Measurements from ENCODE around the gene SET. TPM values are rescaled to one million over a fixed set of nuclear protein-coding genes. Genes with fewer than 3 reads are reported as not detected.

SET gene
- total RNA-seq, 4 donors from 2014 or later, result 102 to 191 (median 170) TPM

DNA sequence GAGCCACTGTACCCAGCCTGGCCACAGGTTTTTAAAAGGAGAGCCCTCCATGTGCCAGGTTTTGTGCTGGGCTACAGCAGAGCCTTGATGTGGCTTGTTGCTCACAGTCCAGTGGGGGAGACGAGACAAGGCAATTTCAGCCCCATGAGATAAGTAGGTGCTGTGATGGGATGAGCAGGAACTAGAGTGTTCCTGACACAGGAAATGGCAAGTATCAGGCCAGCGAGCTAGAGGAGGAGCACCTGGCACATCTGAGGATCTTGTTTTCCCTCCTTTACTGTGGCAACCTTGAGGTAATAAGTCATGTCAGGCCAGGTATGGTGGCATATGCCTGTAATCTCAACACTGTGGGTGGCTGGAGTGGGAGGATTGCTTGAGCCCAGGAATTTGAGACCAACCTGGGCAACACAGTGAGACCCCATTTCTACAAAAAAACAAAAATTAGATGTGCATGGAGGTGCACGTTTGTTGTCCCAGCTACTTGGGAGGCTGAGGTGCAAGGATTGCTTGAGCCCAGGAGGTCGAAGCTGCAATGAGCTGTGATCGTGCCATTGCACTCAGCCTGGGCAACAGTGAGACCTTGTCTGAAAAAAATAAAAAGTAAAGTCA lies 38.7 kb downstream of the SET start:
- H3K27ac ChIP-seq, result no peak overlapping the region
- in situ Hi-C loops (cut with MboI; ENCODE audit: low sequenced_read_pairs in 4 of 4) (no loop called here), intact Hi-C loops (cut with DNase I; ENCODE audit: low total_unique reads) (no loop called here)
- H3K4me1 ChIP-seq, result peaks cover 0 to 8% of the 10 kb centered on the region in 2 donors
- H3K36me3 ChIP-seq, result peaks cover 0 to 23% of the 10 kb centered on the region in 2 donors
- H3K27me3 ChIP-seq, result no peaks in the 10 kb centered on the region
- no peaks in the 10 kb centered on the region for H3K9me3 ChIP-seq
- no peak overlapping the region for H3K4me3 ChIP-seq
- no peak for ATAC-seq
- no peak for TF ChIP-seq POLR2A (IDR thresholded peaks at IDR 0.05)
- TF ChIP-seq, protein P1, sequence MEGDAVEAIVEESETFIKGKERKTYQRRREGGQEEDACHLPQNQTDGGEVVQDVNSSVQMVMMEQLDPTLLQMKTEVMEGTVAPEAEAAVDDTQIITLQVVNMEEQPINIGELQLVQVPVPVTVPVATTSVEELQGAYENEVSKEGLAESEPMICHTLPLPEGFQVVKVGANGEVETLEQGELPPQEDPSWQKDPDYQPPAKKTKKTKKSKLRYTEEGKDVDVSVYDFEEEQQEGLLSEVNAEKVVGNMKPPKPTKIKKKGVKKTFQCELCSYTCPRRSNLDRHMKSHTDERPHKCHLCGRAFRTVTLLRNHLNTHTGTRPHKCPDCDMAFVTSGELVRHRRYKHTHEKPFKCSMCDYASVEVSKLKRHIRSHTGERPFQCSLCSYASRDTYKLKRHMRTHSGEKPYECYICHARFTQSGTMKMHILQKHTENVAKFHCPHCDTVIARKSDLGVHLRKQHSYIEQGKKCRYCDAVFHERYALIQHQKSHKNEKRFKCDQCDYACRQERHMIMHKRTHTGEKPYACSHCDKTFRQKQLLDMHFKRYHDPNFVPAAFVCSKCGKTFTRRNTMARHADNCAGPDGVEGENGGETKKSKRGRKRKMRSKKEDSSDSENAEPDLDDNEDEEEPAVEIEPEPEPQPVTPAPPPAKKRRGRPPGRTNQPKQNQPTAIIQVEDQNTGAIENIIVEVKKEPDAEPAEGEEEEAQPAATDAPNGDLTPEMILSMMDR (IDR thresholded peaks at IDR 0.05 in 4 of 5, conservative IDR thresholded peaks at IDR 0.05 in 1 of 5), result no peak
- DNase-seq, result no peak

DNA sequence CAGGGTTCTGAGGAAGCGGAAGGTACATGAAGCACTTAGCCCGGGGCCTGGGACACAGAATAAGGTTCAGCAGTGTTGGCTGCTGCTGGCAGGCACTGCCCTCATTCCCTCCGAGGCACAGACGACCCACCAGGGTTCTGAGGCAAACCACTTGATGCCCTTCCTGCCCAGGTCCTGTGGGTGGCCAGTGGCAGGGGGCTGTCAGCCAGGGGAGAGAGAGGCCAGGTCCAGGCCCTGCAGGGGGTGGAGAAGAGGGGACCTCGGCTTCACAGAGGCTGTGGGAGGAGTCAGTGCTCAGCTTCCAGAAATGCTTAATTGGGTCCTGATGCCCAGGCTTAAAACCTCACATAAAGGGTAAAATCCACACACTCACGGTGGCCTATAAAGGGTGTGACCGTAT lies 39.3 kb downstream of the SET start:
- H3K4me3 ChIP-seq, result no peak overlapping the region
- intact Hi-C loops (cut with DNase I; ENCODE audit: low total_unique reads), result no loop called here
- ATAC-seq (no peak), DNase-seq (no peak)
- no peak for TF ChIP-seq POLR2A (IDR thresholded peaks at IDR 0.05)
- TF ChIP-seq, protein P1 (IDR thresholded peaks at IDR 0.05 in 4 of 5, conservative IDR thresholded peaks at IDR 0.05 in 1 of 5), result no peak
- H3K36me3 ChIP-seq, result peaks cover 0 to 28% of the 10 kb centered on the region in 2 donors
- H3K27ac ChIP-seq, result no peak overlapping the region
- in situ Hi-C loops (cut with MboI; ENCODE audit: low sequenced_read_pairs in 4 of 4), result no loop called here
- H3K4me1 ChIP-seq, result peaks cover 0 to 8% of the 10 kb centered on the region in 2 donors
- no peaks in the 10 kb centered on the region for H3K27me3 ChIP-seq
- no peaks in the 10 kb centered on the region for H3K9me3 ChIP-seq

- no peak for DNase-seq
- Histone ChIP-seq H3K9me3 (no peaks in the 10 kb centered on the region), H3K4me1 (peaks cover 0 to 8% of the 10 kb centered on the region in 2 donors), H3K27me3 (no peaks in the 10 kb centered on the region), H3K4me3 (no peak overlapping the region), H3K27ac (no peak overlapping the region), H3K36me3 (peaks cover under 1 to 32% of the 10 kb centered on the region in 2 donors)
- TF ChIP-seq, protein P1 (IDR thresholded peaks at IDR 0.05 in 4 of 5, conservative IDR thresholded peaks at IDR 0.05 in 1 of 5), result no peak
- TF ChIP-seq POLR2A (IDR thresholded peaks at IDR 0.05), result no peak
- intact Hi-C loops (cut with DNase I; ENCODE audit: low total_unique reads) (no loop called here), in situ Hi-C loops (cut with MboI; ENCODE audit: low sequenced_read_pairs in 4 of 4) (no loop called here)
- no peak for ATAC-seq
Measured at GRCh38 chr9:128729302-128729701, 40.3 kb downstream of the SET start.

DNA sequence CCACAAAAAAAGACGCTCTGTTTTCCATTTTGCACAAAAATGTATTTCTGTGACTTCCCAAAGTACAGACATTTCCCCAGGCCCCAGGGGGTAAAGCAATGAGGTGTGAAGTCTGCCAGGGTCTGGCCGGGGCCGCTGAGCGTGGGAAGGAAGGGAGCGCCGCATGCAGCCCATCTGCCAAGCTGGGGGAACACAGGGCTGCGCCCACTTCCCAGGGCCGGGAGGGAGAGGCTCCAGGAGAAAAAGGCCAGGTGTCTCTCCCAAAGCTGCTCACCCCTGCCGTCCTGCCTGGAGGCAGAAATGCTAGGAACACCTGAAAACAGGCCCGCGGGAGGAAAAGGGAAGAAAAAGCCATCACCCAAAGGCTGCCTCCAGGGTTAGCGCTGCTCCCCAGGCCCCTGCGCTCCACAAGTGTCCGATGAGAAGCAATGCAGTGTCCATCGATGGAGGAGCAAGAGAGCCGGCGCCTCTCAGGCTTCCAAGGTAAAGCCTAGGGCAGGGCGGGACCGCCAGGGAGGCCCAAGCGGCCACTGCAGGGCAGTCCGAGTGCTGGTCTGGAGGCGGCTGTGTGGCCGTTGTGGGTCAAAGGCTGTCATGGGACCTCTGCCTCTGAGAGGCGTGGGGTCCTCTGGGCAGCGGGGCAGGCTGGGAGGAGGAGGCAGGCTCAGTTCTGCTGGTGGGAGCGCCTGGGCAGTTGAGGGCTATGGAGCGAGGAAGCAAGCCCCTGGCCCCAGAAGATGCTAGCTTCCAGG lies 40.9 kb downstream of the SET start:
- in situ Hi-C loops (cut with MboI; ENCODE audit: low sequenced_read_pairs in 4 of 4) (no loop called here), intact Hi-C loops (cut with DNase I; ENCODE audit: low total_unique reads) (loop anchor here (10.0 kb wide), 1 partner anchor 1095 kb away; no protein-coding TSS in a partner anchor)
- TF ChIP-seq, protein P1 (IDR thresholded peaks at IDR 0.05 in 4 of 5, conservative IDR thresholded peaks at IDR 0.05 in 1 of 5), result no peak
- no peak for TF ChIP-seq POLR2A (IDR thresholded peaks at IDR 0.05)
- no peaks in the 10 kb centered on the region for H3K9me3 ChIP-seq
- no peaks in the 10 kb centered on the region for H3K27me3 ChIP-seq
- H3K27ac ChIP-seq, result no peak overlapping the region
- ATAC-seq, result no peak
- peaks cover 0 to 1% of the 10 kb centered on the region in 2 donors for H3K4me1 ChIP-seq
- H3K36me3 ChIP-seq, result peaks cover 5 to 38% of the 10 kb centered on the region in 2 donors
- no peak for DNase-seq
- H3K4me3 ChIP-seq, result no peak overlapping the region
